ENCODE results near the gene NOX4. TPM values are rescaled to one million over a fixed set of nuclear protein-coding genes. Genes with fewer than 3 reads are reported as not detected.

The NOX4 gene
- total RNA-seq, 4 donors from 2014 or later = 1.2 to 6.2 (median 2.4) TPM

GRCh38 chr11:89489930-89490329 lies 1.2 kb downstream of the NOX4 start:
- no peaks in the 10 kb centered on the region for H3K36me3 ChIP-seq
- intact Hi-C loops (cut with DNase I; ENCODE audit: low total_unique reads) (no loop called here), in situ Hi-C loops (cut with MboI; ENCODE audit: low sequenced_read_pairs in 4 of 4) (no loop called here)
- H3K27ac ChIP-seq = no peak overlapping the region
- no peak for DNase-seq
- H3K9me3 ChIP-seq = no peaks in the 10 kb centered on the region
- H3K27me3 ChIP-seq = peaks cover 0 to 10% (median 0%) of the 10 kb centered on the region in 3 donors
- ATAC-seq = no peak
- TF ChIP-seq POLR2A (IDR thresholded peaks at IDR 0.05) = no peak
- TF ChIP-seq CTCF (IDR thresholded peaks at IDR 0.05 in 4 of 5, conservative IDR thresholded peaks at IDR 0.05 in 1 of 5) = no peak
- peak overlapping the region in 2 of 4 donors; percentile 39 to 50 for H3K4me3 ChIP-seq
- no peaks in the 10 kb centered on the region for H3K4me1 ChIP-seq

GRCh38 chr11:89487016-89487415 lies 4.2 kb downstream of the NOX4 start:
- in situ Hi-C loops (cut with MboI; ENCODE audit: low sequenced_read_pairs in 4 of 4) (no loop called here), intact Hi-C loops (cut with DNase I; ENCODE audit: low total_unique reads) (no loop called here)
- Histone ChIP-seq H3K27ac (no peak overlapping the region), H3K4me3 (no peak overlapping the region), H3K4me1 (no peaks in the 10 kb centered on the region), H3K9me3 (no peaks in the 10 kb centered on the region), H3K27me3 (peaks cover 0 to 10% (median 0%) of the 10 kb centered on the region in 3 donors), H3K36me3 (no peaks in the 10 kb centered on the region)
- no peak for TF ChIP-seq CTCF (IDR thresholded peaks at IDR 0.05 in 4 of 5, conservative IDR thresholded peaks at IDR 0.05 in 1 of 5)
- no peak for TF ChIP-seq POLR2A (IDR thresholded peaks at IDR 0.05)
- DNase-seq (no peak), ATAC-seq (no peak)

- ATAC-seq = no peak
- Histone ChIP-seq H3K4me3 (no peak overlapping the region), H3K9me3 (no peaks in the 10 kb centered on the region), H3K36me3 (no peaks in the 10 kb centered on the region), H3K4me1 (no peaks in the 10 kb centered on the region), H3K27me3 (peaks cover 0 to 3% (median 0%) of the 10 kb centered on the region in 3 donors), H3K27ac (no peak overlapping the region)
- in situ Hi-C loops (cut with MboI; ENCODE audit: low sequenced_read_pairs in 4 of 4) (no loop called here), intact Hi-C loops (cut with DNase I; ENCODE audit: low total_unique reads) (no loop called here)
- TF ChIP-seq POLR2A (IDR thresholded peaks at IDR 0.05) = no peak
- no peak for DNase-seq
Measured at GRCh38 chr11:89484896-89485295, 6.3 kb downstream of the NOX4 start.

DNA sequence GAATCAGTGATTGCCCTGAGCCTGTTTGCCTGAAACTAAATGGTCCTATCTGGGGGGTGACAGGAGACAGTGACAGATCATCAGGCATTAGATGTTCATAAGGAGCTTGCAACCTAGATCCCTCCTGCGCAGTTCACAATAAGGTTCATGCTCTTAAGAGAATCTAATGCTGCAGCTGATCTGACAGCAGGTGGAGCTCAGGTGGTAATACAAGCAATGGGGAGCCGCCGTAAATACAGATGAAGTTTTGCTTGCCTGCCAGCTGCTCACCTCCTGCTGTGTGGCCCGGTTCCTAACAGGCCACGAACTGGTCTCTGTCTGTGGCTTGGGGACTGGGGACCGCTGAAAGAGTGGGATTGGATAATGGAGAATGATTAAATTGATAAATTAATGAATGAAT lies 14.0 kb downstream of the NOX4 start:
- in situ Hi-C loops (cut with MboI; ENCODE audit: low sequenced_read_pairs in 4 of 4) = no loop called here
- H3K27ac ChIP-seq = no peak overlapping the region
- intact Hi-C loops (cut with DNase I; ENCODE audit: low total_unique reads) = no loop called here
- no peaks in the 10 kb centered on the region for H3K9me3 ChIP-seq
- TF ChIP-seq POLR2A (IDR thresholded peaks at IDR 0.05) = no peak
- TF ChIP-seq CTCF (IDR thresholded peaks at IDR 0.05 in 4 of 5, conservative IDR thresholded peaks at IDR 0.05 in 1 of 5) = no peak
- no peak for DNase-seq
- H3K27me3 ChIP-seq = no peaks in the 10 kb centered on the region
- no peak overlapping the region for H3K4me3 ChIP-seq
- no peaks in the 10 kb centered on the region for H3K4me1 ChIP-seq
- no peaks in the 10 kb centered on the region for H3K36me3 ChIP-seq
- no peak for ATAC-seq

DNA sequence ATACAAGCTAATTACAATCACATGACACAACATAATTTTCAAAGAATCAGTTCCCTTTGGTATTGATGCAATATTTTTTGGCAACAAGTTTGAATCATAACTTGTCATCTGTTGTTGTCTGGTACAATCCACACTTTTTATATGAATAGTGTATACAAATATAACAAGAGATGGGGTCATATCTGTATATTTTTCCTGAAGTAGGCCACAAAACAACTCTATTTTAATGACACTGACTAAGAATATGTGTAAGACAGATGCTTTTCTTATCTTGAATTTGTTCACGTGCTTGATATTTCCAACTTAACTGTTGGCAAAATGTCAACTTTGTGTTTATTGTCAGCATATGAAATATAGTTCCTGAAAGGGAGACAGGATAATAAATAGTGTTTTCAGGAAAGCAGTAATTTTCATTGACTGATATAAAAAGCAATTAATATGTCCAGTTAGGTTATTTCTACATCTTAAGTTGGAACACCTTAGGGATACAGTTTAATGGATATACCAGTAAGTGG lies 27.9 kb downstream of the NOX4 start:
- DNase-seq (no peak), ATAC-seq (no peak)
- Histone ChIP-seq H3K4me1 (no peaks in the 10 kb centered on the region), H3K9me3 (no peaks in the 10 kb centered on the region), H3K27me3 (no peaks in the 10 kb centered on the region), H3K27ac (no peak overlapping the region), H3K4me3 (no peak overlapping the region), H3K36me3 (no peaks in the 10 kb centered on the region)
- in situ Hi-C loops (cut with MboI; ENCODE audit: low sequenced_read_pairs in 4 of 4) = no loop called here
- intact Hi-C loops (cut with DNase I; ENCODE audit: low total_unique reads) = no loop called here
- no peak for TF ChIP-seq POLR2A (IDR thresholded peaks at IDR 0.05)
- TF ChIP-seq CTCF (IDR thresholded peaks at IDR 0.05 in 4 of 5, conservative IDR thresholded peaks at IDR 0.05 in 1 of 5) = no peak
